ENCODE results near the gene FOXB2.
"Not testable (repeated sequence)": the region's sequence is repeated elsewhere in the genome, so short reads cannot be mapped to it uniquely, and the experiment has no call there.

Gene FOXB2

GRCh38 chr9:77019236-77019925 lies at the start of gene FOXB2:
TSS of gene FOXB2 (plus strand) at chr9:77019655. CDS start at chr9:77019655, 0 bp downstream.
- Histone ChIP-seq H3K9ac (ENCODE audit: low read depth, low read length) (peak within 1 kb of the TSS; percentile 57), H3K9me3 (ENCODE audit: control insufficient read depth, insufficient read depth, low read length) (no peaks in the 10 kb centered on the region), H3K4me1 (ENCODE audit: insufficient read depth, low read length) (peaks cover 11% of the 10 kb centered on the region; the same call in 1 of the 2 replicates), H3K36me3 (ENCODE audit: insufficient read depth, low read length) (no peaks in the 10 kb centered on the region)

DNA sequence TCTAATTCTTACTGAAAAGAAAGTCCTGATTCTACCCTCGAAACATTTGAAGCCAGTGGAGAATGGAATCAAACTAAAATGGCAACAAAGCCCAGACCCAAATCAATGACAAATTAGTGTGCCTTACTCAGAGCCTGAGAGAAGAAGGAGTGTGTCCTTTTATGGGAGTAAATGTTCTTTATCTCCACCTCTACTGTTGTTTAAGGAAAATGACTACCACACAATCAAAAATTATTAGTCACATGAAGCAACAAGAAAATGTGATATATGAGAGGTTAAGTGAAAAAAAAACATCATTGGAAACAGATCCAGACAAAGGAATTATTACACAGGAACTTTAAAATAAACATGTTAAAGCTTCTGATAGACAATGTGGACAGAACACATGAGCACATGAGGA lies 49.7 kb upstream of the FOXB2 start:
- H3K36me3 ChIP-seq (ENCODE audit: insufficient read depth, low read length), result no peaks in the 10 kb centered on the region
- peaks cover 3% of the 10 kb centered on the region; the same call in 1 of the 2 replicates for H3K9me3 ChIP-seq (ENCODE audit: control insufficient read depth, insufficient read depth, low read length)
- no peaks in the 10 kb centered on the region for H3K4me1 ChIP-seq (ENCODE audit: insufficient read depth, low read length)
- no peak overlapping the region for H3K9ac ChIP-seq (ENCODE audit: low read depth, low read length)

GRCh38 chr9:76978831-76979230 lies 40.6 kb upstream of the FOXB2 start:
- H3K4me1 ChIP-seq (ENCODE audit: insufficient read depth, low read length); H3K36me3 ChIP-seq (ENCODE audit: insufficient read depth, low read length); H3K9me3 ChIP-seq (ENCODE audit: control insufficient read depth, insufficient read depth, low read length); H3K9ac ChIP-seq (ENCODE audit: low read depth, low read length): not testable (repeated sequence)

- Histone ChIP-seq H3K4me1 (ENCODE audit: insufficient read depth, low read length) (peaks cover 8% of the 10 kb centered on the region; the same call in 1 of the 2 replicates), H3K9ac (ENCODE audit: low read depth, low read length) (no peak overlapping the region), H3K36me3 (ENCODE audit: insufficient read depth, low read length) (no peaks in the 10 kb centered on the region), H3K9me3 (ENCODE audit: control insufficient read depth, insufficient read depth, low read length) (no peaks in the 10 kb centered on the region)
Observed at GRCh38 chr9:76980566-76980965, 38.9 kb upstream of the FOXB2 start.

DNA sequence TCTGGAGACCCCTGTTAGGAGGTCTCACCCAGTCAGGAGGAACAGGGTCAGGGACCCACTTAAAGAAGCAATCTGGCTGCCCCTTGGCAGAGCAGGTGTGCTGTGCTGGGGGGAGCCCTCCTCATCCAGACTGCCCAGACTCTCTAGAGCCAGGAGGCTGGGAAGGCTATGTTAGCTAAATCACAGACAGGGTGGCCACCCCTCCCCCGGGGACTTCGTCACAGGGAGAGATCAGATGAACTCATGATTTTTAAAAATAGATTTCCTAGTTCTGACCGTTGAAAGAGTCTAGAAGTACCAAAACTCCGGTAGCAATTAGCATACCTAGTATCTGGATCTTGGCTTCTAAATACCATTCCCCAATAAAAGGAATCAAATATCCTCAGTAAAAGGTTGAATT lies 35.0 kb upstream of the FOXB2 start:
- Histone ChIP-seq H3K9ac (ENCODE audit: low read depth, low read length) (no peak overlapping the region), H3K9me3 (ENCODE audit: control insufficient read depth, insufficient read depth, low read length) (no peaks in the 10 kb centered on the region), H3K4me1 (ENCODE audit: insufficient read depth, low read length) (no peaks in the 10 kb centered on the region), H3K36me3 (ENCODE audit: insufficient read depth, low read length) (no peaks in the 10 kb centered on the region)

- no peaks in the 10 kb centered on the region for H3K36me3 ChIP-seq (ENCODE audit: insufficient read depth, low read length)
- no peaks in the 10 kb centered on the region for H3K4me1 ChIP-seq (ENCODE audit: insufficient read depth, low read length)
- H3K9me3 ChIP-seq (ENCODE audit: control insufficient read depth, insufficient read depth, low read length), result no peaks in the 10 kb centered on the region
- H3K9ac ChIP-seq (ENCODE audit: low read depth, low read length), result no peak overlapping the region
Observed at GRCh38 chr9:76985581-76985980, 33.9 kb upstream of the FOXB2 start.

DNA sequence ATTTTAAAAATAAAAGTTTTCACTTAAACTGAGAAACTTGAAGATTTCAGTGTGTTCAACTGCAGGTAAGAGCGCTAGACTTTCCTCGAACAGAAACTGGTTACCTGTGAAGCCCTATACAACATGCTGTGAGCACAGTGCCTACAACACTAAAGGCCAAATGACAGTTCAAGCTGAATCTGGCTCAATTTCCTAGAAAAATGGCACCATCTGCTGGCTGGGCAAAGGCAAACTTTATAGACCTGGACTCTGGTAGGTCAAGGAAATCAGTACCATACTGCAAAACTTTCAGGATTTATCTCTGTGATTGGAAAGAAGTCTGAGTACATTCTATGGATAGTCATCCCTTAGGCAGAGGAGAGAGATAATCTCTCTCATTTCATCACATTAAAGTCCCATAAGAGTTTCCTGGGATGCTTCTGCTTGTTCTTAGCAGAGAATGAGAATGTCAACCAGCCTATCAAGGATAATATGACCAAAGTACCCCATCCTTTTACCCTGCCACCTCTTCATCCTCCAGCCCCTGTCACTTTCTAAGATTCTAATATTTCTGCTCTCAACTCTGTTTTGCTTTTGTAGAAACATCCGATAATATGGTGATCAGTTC lies 31.8 kb upstream of the FOXB2 start:
- Histone ChIP-seq H3K9me3 (ENCODE audit: control insufficient read depth, insufficient read depth, low read length) (no peaks in the 10 kb centered on the region), H3K9ac (ENCODE audit: low read depth, low read length) (no peak overlapping the region), H3K36me3 (ENCODE audit: insufficient read depth, low read length) (no peaks in the 10 kb centered on the region), H3K4me1 (ENCODE audit: insufficient read depth, low read length) (no peaks in the 10 kb centered on the region)

- Histone ChIP-seq H3K9me3 (ENCODE audit: control insufficient read depth, insufficient read depth, low read length) (no peaks in the 10 kb centered on the region), H3K4me1 (ENCODE audit: insufficient read depth, low read length) (no peaks in the 10 kb centered on the region), H3K36me3 (ENCODE audit: insufficient read depth, low read length) (no peaks in the 10 kb centered on the region), H3K9ac (ENCODE audit: low read depth, low read length) (no peak overlapping the region)
Observed at GRCh38 chr9:76988941-76989340, 30.5 kb upstream of the FOXB2 start.

DNA sequence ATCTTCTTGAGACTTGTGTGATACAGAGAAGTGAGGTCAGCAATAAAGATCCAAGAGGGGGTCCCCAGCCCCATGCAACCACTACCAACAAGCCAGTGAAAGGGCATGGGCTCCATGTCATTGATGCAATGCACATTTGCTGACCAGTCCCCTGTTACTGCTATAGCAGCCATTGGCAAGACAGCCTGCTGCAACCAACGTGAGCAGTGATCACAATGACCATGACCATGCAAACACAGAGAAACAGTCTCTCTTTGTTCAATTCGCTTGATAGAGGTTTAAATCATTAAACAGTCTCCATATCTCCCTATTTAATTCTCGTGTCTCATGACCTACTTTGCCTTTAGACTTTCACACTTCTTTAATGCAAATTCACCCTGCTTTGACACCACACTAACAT lies 30.0 kb upstream of the FOXB2 start:
- H3K9ac ChIP-seq (ENCODE audit: low read depth, low read length), result no peak overlapping the region
- H3K9me3 ChIP-seq (ENCODE audit: control insufficient read depth, insufficient read depth, low read length), result no peaks in the 10 kb centered on the region
- H3K4me1 ChIP-seq (ENCODE audit: insufficient read depth, low read length), result no peaks in the 10 kb centered on the region
- H3K36me3 ChIP-seq (ENCODE audit: insufficient read depth, low read length), result no peaks in the 10 kb centered on the region

GRCh38 chr9:76996700-76997099 lies 22.8 kb upstream of the FOXB2 start:
- Histone ChIP-seq H3K9me3 (ENCODE audit: control insufficient read depth, insufficient read depth, low read length) (no peaks in the 10 kb centered on the region), H3K4me1 (ENCODE audit: insufficient read depth, low read length) (no peaks in the 10 kb centered on the region), H3K9ac (ENCODE audit: low read depth, low read length) (no peak overlapping the region), H3K36me3 (ENCODE audit: insufficient read depth, low read length) (no peaks in the 10 kb centered on the region)

DNA sequence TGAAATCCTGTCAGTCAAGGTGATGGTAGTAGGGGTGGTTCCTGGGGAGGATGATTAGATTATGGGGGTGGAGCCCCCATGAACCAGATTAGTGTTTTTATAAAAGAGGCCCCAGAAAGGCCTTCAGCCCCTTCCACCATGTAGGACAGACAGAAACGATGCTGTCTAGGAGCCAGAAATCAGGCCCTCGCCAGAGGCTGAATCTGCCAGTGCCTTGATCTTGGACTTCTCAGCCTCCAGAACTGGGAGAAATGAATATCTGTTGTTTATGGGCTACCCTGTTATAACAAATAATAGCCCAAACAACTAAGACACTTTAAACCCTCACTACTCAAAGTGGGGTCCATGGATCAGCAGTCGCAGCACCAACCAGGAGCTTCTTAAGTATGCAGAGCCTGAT lies 20.2 kb upstream of the FOXB2 start:
- H3K36me3 ChIP-seq (ENCODE audit: insufficient read depth, low read length), result no peaks in the 10 kb centered on the region
- no peaks in the 10 kb centered on the region for H3K4me1 ChIP-seq (ENCODE audit: insufficient read depth, low read length)
- no peaks in the 10 kb centered on the region for H3K9me3 ChIP-seq (ENCODE audit: control insufficient read depth, insufficient read depth, low read length)
- no peak overlapping the region for H3K9ac ChIP-seq (ENCODE audit: low read depth, low read length)

- Histone ChIP-seq H3K4me1 (ENCODE audit: insufficient read depth, low read length) (no peaks in the 10 kb centered on the region), H3K36me3 (ENCODE audit: insufficient read depth, low read length) (no peaks in the 10 kb centered on the region), H3K9me3 (ENCODE audit: control insufficient read depth, insufficient read depth, low read length) (no peaks in the 10 kb centered on the region), H3K9ac (ENCODE audit: low read depth, low read length) (no peak overlapping the region)
Observed at GRCh38 chr9:77000330-77000729, 19.1 kb upstream of the FOXB2 start.

- Histone ChIP-seq H3K9me3 (ENCODE audit: control insufficient read depth, insufficient read depth, low read length) (no peaks in the 10 kb centered on the region), H3K9ac (ENCODE audit: low read depth, low read length) (no peak overlapping the region), H3K4me1 (ENCODE audit: insufficient read depth, low read length) (no peaks in the 10 kb centered on the region), H3K36me3 (ENCODE audit: insufficient read depth, low read length) (no peaks in the 10 kb centered on the region)
Observed at GRCh38 chr9:77003366-77003765, 16.1 kb upstream of the FOXB2 start.

GRCh38 chr9:77005216-77005615 lies 14.2 kb upstream of the FOXB2 start:
- no peaks in the 10 kb centered on the region for H3K9me3 ChIP-seq (ENCODE audit: control insufficient read depth, insufficient read depth, low read length)

DNA sequence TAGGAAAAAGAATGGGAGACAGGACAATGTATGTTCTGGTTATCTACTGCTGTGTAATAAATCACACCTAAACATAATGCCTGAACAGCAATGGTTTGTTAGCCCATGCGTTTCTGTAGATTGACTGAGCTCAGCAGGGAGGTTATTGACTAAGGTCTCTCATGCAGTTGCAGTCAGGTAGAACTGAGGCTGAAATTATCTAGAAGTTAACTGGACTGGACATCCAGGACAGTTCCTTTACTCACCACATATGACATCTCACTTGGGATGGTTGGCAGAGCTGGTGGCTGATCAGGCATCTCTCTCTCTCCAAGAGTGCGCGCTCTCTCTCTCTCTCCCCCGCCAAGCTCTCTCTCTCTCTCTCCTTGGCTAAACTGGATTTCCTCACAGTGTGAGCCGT lies 8.9 kb upstream of the FOXB2 start:
- Histone ChIP-seq H3K4me1 (ENCODE audit: insufficient read depth, low read length) (peaks cover 11% of the 10 kb centered on the region), H3K36me3 (ENCODE audit: insufficient read depth, low read length) (no peaks in the 10 kb centered on the region), H3K9me3 (ENCODE audit: control insufficient read depth, insufficient read depth, low read length) (no peaks in the 10 kb centered on the region), H3K9ac (ENCODE audit: low read depth, low read length) (no peak overlapping the region)

More at GRCh38 chr9:77005216-77005615, 14.2 kb upstream of the FOXB2 start:
- Histone ChIP-seq H3K4me1 (ENCODE audit: insufficient read depth, low read length) (no peaks in the 10 kb centered on the region), H3K9ac (ENCODE audit: low read depth, low read length) (no peak overlapping the region), H3K36me3 (ENCODE audit: insufficient read depth, low read length) (no peaks in the 10 kb centered on the region)
